NCI-H524 (cell line): ENCODE data around the gene FNIP2.
A peak's percentile ranks its signal among the peaks of the same experiment; 100 is the strongest.
"Not testable (repeated sequence)": the region's sequence is repeated elsewhere in the genome, so short reads cannot be mapped to it uniquely, and the experiment has no call there.

ENCODE experiments used
- DNase-seq, 2 experiments: peaks; one replicate each; lab custom pipeline; 2025; lab: John Stamatoyannopoulos, UW

The FNIP2 gene

DNA sequence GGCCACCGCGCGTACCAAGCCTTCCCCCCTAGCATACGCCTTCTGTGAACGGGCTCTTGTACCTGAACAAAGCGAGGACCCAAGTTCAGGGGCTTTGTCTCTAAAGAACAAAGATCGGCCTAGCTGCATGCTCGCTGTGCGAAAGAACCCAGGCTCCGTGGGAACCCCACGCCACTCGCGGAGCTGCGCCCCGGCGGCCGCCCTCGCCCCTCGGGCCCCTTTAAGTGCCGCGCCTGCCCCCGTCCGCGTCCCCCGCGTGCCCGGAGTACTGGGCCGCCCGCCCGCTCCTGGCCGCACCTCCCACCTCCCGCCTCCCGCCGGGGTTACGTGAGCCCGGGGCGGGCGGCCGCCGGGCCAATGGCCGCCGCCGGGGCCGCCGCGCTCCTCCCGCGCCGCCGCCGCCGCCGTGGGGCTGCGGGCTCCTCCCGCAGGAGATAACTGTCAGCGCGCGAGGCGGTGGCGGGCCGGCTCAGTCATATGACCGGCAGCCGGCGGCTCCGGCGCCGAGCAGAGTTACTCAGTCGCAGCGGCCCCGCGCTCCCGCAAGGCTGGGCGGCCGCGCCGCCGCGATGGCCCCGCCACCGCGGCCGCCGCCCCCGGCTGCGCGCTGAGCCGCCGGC lies at the start of gene FNIP2:
Gene FNIP2, plus strand, starts transcription at position 472 of the 620 bp plus-strand sequence. CDS start 187 bp downstream, outside the sequence.
- peak; percentile 8 to 46 for DNase-seq

DNA sequence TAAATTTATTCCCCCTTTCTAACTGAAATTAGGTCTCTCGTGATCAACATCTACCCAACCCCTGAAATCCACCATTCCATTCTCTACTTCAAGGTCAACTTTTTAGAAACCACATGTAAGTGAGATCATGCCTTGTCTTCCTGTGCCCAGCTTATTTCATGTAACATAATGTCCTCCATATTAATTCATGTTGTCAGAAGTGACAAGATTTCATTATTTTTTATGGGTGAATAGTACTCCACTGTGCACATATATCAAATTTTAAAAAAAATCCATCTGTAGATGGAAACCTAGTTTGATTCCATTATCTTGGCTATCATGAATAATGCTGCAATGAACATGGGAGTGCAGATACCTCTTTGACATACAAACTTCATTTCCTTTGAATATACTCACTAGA lies 47.1 kb upstream of the FNIP2 start:
- DNase-seq = no peak

DNA sequence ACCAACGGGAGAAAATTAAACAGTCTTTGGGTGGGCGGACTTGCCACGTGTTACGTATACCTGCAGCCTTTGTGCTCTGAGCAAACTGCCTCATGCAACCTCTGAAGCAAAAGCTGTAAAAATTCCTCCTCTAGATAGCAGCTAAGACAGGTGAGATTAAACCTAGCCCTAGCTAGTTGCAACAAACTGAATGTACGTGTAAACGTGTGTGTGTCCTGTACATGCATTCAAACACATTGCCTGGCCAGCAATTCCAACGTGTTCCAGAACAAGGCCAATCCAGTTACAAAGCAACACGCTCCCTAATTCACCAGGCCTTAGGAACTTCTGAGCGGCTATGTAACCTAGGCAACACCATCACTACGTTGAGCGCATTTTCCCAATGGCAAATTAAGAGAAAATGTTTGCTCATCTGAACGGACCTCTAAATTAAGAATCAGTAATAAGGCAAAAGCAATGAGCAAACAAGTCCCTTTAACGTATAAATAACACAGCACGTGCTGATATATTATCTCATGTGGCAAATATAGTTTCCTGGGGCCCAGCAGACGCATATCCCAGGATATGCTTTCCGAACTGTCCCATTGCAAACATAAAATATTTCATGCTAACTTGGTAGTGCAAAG lies 46.4 kb upstream of the FNIP2 start:
- peak in 1 of 2 experiments; percentile 5 for DNase-seq

DNA sequence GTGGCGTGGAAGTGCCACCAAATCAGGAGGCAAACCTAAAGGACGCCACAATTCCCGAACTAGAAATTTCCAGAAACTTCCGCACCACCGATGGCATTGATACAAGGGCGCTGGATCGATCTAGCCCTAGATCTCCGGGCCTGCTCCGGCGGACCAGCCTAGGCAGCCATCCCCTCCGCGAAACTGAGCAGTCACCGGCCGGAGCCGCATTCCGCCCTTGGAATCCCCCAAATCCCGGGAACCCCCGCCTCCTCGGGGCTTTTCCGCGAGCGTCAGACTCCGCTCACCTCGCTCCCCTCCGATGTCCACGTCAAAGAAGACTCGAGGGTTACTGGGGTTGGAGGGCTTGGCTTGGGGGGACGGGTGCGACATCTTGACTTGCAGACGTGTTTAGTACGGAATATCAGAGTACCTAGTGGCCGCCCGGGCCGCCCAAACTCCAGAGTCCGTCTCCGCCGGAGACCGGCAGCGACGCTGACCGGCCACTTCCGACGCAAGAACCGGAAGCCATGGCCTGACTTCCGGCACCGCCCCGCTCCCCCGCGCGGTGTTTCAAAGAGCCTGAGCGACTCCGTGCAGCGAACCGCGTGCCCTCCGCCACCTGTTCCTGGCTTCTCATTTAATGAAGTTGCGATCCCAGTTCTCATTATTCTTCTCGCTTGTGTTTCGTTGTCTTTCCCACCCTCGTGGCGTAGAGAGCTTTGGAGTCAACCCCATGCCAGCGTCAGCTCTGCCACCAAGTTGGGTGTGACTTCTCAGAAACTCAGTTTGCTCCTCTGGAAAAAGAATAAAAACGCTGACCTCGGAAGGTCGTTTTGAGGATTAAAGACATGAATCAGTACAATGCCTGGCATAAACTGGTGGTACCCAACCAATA lies 45.7 kb upstream of the FNIP2 start, which contains the start of gene PPID:
Gene PPID, minus strand, starts transcription at position 480 of the 877 bp plus-strand sequence. Its CDS starts 108 bp downstream, at position 372.
- peak; percentile 63 to 79 for DNase-seq

DNA sequence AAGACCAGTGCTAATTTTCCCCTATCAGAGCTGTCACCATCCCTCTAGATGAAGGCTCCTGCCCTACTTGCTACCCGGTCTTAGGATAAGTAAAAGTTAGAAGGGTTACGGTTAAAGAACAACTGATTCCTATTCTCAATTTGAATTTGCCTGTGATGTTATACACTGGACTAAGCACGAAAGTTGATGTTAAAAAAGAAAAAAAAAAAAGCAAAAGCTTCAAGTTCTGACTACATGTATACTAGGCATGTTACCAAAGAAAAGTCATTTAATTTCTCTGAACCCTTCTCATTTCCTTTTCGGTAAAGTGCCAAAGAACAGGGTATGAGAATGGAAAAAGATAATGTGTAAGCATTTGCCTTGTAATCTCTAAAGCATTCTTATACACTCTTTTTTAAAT lies 44.2 kb upstream of the FNIP2 start:
- no peak for DNase-seq

DNA sequence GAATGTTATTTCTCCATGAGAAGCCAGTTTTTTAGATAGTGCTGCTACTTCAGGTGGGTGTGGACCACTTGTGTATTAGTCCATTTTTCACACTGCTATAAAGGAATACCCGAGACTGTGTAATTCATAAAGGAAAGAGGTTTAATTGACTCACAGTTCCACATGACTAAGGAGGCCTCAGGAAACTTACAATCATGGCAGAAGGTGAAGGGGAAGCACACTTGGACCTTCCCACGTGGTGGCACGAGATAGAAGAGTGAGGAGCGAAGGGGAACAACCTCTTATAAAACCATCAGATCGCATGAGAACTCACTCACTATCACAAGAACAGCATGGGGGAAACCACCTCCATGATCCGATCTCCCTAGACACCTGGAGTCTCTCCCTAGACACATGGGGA lies 42.2 kb upstream of the FNIP2 start:
- DNase-seq = peak; percentile 2 to 23

DNA sequence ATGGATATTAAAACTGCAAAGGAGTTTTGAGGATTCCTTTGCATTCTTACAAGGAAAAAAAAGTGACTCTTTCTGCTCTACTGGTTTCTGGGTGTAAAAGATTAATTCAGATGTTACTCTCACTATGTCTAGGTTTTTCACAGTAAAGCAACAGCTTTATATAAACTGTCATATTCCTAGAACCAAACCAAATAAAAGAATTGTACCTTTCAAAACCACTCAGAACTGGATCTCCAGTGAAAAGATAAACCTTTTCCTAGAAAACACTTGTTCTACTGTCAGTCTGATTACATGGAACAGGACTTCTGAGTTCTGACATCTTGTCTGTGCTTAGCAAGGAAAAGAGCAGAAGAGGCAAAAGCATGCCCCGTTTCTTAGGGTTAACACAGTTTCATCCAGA lies 40.6 kb upstream of the FNIP2 start:
- DNase-seq = no peak

DNA sequence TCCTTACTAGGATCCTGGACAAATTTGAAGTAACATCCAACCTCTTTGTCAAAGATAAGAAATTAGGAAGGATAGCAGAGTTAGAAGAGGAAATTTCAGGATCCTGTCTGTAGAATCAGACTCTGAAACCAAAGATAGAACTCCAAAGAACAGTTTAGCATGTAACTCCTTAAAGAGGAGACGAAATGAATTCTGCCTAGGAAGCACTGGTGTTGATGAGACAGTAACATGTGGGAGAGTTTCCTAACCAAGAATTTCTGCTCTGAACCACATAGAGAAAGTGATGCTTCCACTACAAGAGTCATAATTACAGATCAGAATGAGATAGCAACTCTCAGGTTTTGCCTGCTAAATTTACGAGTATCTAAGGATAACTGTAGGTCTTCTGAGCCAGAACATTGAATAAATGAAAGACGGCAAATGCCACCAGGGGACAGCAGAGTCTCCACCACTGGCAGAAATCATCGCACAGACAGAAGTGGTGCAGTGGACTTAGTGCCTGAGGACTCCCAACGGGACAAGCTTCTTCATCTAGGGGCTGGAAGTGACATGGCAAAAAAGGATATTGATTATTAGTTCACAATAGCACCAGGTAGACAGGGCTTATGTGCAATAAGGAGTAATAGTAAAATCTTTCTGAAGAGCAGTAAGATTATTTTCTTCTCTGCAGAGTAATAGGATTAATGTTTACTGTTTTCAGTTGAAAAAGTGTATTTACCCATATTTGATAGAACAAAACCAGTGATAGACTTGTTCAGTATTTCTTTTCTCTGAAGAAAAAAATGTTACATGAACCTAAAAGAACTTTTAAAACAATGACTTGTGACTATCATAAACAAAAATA lies 38.9 kb upstream of the FNIP2 start:
- DNase-seq = peak in 1 of 2 experiments; percentile 52

DNA sequence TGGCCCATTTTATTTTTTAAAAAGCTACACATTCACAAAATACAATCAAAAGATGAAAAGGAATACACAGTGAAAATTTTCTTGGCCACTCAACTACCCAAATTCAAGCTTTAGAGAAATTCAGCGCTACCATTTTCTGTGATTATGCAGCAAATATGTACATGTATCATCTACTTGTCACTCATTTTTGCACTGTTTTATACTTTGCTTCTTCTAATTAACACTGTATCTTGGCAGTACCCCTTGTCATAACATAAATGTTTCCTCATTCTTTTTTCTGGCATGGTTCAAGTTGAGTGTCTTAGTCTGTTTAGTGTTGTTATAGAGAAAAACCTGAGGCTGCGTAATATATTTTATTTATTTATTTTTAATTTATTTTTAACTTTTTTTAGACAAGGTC lies 30.0 kb upstream of the FNIP2 start:
- DNase-seq = no peak

DNA sequence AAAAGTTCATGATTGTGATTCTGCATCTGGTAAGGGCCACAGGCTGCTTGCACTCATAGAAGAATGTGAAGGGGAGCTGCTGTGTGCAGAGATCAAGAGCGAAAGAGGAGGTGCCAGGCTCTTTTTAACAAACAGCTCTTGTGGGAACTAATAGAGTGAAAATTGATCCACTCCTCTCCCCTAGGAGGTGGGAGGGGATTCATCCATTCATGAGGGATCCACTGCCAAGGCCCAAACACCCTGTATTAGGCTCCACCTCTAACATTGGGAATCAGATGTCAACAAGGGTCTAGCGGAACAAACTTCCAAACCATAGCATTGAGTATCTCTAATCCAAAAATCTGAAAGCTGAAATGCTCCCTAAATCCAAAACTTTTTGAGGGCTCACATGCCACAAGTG lies 29.2 kb upstream of the FNIP2 start:
- DNase-seq = no peak

DNA sequence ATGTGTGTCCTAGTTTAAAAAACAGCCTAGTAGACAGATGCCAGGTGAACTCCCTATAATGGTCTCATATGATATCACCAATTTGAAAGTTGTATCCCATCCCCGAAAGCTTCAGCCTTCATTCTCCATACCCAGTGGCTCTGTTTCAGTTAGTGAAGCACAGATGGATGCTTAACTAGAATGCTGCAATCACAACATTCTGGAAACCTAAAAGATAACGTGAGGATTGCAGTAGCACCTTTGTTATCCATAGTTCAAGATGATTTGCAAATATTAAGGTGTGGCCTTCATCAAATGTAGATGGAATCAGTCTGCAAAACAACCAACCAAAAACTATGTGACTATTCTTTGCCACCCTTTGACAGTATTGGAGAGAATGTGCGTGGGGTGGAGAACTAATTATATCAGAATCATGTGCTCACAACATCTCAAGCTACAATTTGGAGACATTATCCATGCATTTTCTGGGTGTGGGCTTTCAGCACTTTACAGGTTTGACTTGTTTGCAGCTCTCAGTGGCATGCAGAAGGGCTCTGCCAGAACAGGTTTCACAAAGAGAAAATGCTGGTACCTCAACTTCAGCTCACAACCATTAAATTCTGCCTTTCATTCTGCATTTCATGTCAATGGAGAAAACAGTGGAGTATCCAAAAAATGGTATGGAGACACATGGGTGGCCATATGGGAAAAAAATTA lies 27.4 kb upstream of the FNIP2 start:
- DNase-seq = no peak

DNA sequence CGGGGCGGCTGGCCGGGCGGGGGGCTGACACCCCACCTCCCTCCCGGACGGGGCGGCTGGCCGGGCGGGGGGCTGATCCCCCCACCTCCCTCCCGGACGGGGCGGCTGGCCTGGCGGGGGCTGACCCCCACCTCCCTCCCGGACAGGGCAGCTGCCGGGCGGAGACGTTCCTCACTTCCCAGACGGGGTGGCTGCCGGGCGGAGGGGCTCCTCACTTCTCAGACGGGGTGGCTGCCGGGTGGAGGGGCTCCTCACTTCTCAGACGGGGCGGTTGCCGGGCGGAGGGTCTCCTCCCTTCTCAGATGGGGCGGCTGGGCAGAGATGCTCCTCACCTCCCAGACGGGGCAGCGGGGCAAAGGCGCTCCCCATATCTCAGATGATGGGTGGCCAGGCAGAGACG lies 22.3 kb upstream of the FNIP2 start:
- DNase-seq = not testable (repeated sequence)

DNA sequence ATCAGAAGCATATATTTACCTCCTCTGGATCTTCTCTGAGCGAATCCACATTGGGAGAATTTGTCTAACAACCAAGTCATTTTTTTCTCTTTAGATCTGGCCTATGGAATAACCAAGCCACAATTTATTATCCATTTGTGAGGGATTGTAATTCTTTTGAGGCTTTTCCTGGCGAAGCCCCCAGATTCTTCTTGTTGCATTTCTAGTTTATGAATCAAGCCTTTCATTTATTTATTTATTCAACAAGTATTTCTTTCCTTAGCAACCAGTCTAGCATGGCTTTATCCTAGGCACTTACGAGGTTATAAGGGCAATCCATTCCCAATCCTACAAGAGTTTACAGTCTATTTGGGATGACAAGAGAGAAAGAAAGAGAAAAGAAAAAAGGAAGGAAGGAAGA lies 18.4 kb upstream of the FNIP2 start:
- DNase-seq = no peak

DNA sequence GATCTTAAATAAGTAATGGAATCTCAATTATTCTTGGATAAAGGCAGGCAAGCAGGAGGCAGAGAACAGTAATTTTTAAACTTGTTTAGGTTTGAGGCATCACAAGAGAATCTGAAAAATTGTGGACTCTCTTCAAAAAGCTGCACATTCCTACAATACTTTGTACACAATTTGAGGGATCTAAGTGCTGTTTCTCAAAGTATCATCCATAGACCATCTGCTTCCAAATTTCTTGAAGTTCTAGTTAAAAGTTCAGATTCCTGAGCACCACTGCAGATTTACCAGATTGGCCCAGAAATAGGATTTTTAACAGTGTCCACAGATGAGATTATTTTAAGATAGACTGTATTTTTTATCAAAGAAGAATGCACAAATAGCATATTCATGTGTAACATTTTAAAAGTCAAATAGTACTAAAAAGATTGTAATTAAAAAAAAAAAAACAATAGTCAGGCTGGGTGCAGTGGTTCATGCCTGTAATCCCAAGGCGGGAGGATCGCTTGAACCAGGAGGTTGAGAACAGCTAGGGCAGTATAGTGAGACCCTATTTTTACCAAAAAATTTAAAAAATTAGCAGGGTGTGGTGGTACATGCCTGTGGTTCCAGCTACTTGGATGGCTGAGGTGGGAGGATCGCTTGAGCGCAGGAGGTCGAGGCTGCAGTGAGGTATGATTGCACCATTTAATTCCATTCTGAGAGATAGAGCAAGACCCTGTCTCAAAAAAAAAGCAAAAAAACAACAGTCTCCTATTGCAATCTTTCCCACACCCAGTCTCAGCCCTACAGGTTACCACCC lies 14.2 kb upstream of the FNIP2 start:
- no peak for DNase-seq

DNA sequence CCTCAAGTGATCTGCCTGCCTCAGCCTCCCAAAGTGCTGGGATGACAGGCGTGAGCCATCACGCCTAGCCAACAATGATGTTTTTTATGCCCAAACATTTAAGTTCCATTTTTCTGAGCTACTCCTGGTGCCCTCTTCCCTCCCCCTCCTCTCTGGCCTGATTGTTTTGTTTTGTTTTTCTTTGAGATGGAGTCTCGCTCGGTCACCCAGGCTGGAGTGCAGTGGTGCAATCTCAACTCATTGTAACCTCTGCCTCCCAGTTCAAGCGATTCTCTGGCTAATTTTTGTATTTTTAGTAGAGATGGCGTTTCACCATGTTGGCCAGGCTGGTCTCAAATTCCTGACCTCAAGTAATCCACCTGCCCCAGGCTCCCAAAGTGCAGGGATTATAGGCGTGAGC lies 13.0 kb upstream of the FNIP2 start:
- DNase-seq = not testable (repeated sequence)

DNA sequence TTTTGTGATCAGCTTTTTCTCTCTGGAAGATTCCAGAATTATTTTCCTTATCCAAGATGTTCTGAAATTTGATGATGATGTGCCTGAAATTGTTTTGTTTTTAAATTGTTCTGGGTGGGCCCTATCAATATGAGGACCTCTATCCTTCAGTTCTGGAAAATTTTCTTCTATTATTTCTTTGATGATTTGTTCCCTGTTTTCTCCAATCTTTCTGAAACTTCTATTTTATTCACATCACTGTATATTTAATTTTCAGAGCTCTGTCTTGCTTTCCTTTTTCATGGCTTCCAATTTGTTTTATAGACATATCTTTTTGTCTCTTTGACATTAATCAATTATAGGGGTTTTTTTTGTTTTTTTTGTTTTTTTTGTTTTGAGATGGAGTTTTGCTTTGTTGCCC lies 12.2 kb upstream of the FNIP2 start:
- DNase-seq = no peak

DNA sequence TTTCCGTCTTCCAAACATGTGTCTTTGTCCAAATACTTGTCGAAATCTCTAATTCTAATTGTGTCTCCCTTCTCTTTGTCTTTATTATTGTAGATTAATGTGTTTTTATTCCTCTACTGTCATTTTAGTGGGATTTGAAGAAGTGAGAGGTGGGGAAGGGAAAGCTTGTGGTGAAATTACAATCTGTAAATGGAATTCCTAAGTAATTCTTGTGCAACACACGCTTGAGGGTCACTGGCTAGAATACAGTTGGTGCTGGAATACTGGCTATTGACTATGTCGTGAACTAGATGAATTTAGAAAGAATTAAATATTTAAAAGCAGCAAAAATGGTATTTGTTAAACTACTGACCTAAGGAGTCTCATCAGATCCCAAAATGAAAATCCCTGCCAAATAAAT lies 10.7 kb upstream of the FNIP2 start:
- no peak for DNase-seq

DNA sequence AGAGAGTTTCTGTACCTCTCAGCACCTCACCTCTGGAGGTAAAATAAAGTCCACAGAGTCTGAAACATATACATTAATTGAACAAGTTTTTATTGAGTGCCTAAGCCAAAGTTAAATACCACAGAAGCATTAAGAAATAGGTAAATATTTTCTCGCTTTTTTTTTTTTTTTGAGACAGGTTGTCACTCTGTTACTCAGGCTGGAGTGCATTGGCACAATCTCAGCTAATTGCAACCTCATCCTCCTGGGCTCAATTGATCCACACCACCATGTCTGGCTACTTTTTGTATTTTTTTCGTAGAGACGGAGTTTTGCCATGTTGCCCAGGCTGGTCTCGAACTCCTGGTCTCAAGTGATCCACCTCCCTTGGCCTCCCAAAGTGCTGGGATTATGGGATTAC lies 10.1 kb upstream of the FNIP2 start:
- no peak for DNase-seq

DNA sequence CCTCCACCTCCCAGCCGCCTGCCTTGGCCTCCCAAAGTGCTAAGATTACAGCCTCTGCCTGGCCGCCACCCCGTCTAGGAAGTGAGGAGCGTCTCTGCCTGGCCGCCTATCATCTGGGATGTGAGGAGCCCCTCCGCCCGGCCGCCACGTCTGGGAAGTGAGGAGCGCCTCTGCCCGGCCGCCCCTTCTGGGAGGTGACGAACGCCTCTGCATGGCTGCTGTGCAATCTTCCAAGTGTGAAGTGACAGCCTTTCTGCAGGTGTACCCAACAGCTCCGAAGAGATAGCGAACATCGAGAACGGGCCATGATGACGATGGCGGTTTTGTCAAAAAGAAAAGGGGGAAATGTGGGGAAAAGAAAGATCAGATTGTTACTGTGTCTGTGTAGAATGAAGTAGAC lies 9.3 kb upstream of the FNIP2 start:
- DNase-seq = not testable (repeated sequence)

DNA sequence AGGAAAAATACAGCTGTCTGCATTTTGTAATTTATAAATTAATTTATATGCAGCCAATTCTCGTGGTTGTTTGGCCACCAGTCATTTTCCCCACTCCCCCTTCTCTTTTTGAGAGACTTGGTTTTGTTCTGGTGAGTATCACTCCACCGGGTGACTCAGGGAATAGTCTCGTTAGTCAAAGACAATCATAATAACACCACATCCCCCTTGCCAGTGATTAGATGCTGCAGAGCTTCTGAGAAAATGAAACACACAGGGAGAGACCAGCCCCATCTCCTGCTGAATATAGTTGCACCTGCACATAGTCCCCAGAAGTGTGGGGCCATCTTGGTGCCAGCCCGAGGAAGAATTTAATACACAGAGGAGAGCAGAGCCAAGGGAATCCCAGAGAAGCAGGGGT lies 8.0 kb upstream of the FNIP2 start:
- DNase-seq = no peak

DNA sequence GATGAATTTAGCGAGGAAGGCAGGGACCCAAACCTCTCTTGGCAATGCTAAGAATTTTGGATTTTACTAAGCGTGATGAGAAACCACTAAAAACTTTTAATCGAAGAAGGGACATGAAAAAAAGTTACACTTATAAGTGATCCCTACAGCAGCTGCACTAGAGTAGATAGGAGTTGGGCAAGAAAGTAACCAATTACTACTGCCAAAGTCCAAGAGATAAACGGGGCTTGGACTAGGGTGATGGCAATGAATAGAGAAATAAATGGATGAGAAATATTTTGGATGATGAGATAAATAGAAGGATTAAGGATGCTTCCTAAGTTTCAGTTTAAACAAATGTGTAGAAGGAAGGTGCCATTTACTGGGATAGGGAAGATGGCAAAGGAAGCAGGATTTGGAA lies 6.3 kb upstream of the FNIP2 start:
- DNase-seq = no peak
